GM13977 (cell line): ENCODE results near the gene GUK1.
A peak's percentile ranks its signal among the peaks of the same experiment; 100 is the strongest.

Experiments
- DNase-seq: peaks from one replicate; pipeline ENCODE4 v3.0.0; 2012; ENCODE audit warnings: low spot score
- CTCF ChIP-seq: IDR thresholded peaks from 2 replicates; pipeline ENCODE4 v1.5.1; 2012; ENCODE audit warnings: mild to moderate bottlenecking, control low read depth; ENCODE audit not compliant: insufficient read depth; ENCODE audit errors: extremely low read depth, missing control alignments
- in situ Hi-C: fragments of 300-500 bp; cut with MboI; formaldehyde crosslinking; loops from one replicate; pipeline ENCODE4 v1.12.0; 2022; ENCODE audit warnings: low sequenced_read_pairs, low pct_unique_long_range_greater_than_20kb, mixed read lengths, inconsistent platforms; ENCODE audit not compliant: unreplicated experiment

The GUK1 gene

GRCh38 chr1:228141226-228142044, 1.4 kb downstream of the GUK1 start:
- DNase-seq, result peak; percentile 52
- in situ Hi-C loops, result no loop called here
- no peak for TF ChIP-seq CTCF

- in situ Hi-C loops, result no loop called here
- no peak for TF ChIP-seq CTCF
- DNase-seq, result peak; percentile 9
Measured at GRCh38 chr1:228142155-228142691, 2.1 kb downstream of the GUK1 start.

- TF ChIP-seq CTCF, result no peak
- in situ Hi-C loops, result no loop called here
- peak; percentile 9 for DNase-seq
Measured at GRCh38 chr1:228142701-228143136, 2.6 kb downstream of the GUK1 start.

GRCh38 chr1:228143480-228144192, 3.6 kb downstream of the GUK1 start:
- no peak for TF ChIP-seq CTCF

GRCh38 chr1:228144193-228144992, 4.3 kb downstream of the GUK1 start:
- no peak for TF ChIP-seq CTCF
- DNase-seq, result peak; percentile 7
- in situ Hi-C loops, result no loop called here

More at GRCh38 chr1:228143480-228144192, 3.6 kb downstream of the GUK1 start:
- in situ Hi-C loops, result no loop called here
- DNase-seq, result peak; percentile 15

GRCh38 chr1:228144993-228145343, 4.9 kb downstream of the GUK1 start:
- no peak for TF ChIP-seq CTCF
- DNase-seq, result no peak
- in situ Hi-C loops, result no loop called here
